ENCODE measurements around the gene MEGF6. TPM values are rescaled to one million over a fixed set of nuclear protein-coding genes. Genes with fewer than 3 reads are reported as not detected.

Gene MEGF6
- total and polyA plus RNA-seq, 9 of the 15 experiments (the other 6 are each of a cell fraction or from before 2014, with no cell fraction given), result 0.03 to 1.7 (median 0.24) TPM; not detected in 3

DNA sequence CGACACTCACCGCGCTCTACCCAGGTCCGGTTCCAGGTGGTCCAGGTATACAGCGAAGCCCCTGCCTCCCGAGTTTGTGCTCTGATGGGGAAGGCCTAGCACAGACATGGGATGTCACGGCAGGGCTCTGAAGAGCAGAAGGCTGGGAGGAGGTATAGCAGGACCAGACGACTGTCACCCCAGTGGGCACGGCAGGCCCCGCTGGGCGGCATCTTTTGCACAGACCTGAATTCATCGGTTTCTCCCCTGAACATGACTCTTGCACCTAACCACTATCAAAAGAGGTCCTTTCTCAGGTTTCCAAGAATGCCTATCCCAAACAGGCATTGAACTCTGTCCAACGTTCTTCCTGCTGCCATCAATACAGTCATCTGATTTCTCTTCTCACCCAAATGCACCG, 126.3 kb downstream of the MEGF6 start:
- Histone ChIP-seq H4K20me1 (replicated peaks; ENCODE audit: control insufficient read depth, insufficient read depth, low read length) (peaks cover 11% of the 10 kb centered on the region), H3K4me2 (ENCODE audit: insufficient read depth, low read length) (no peak overlapping the region), H3K4me3 (no peak overlapping the region), H2AFZ (ENCODE audit: low read depth, low read length) (no peak overlapping the region), H3K9me3 (replicated peaks; ENCODE audit: control insufficient read depth, insufficient read depth, low read depth, low read length) (0 out of 2 replicates have a peak, but pooled peaks cover 3% of the 10 kb centered on the region), H3K36me3 (ENCODE audit: control insufficient read depth, insufficient read depth, low read length) (no peaks in the 10 kb centered on the region), H3K4me1 (replicated peaks in 1 of 2; ENCODE audit: control insufficient read depth in 2 of 2, insufficient read depth in 2 of 2, low read length in 2 of 2) (peaks cover 0 to 29% of the 10 kb centered on the region in 2 experiments; a peak in 2 of 5 replicates), H3K9me1 (ENCODE audit: control insufficient read depth, insufficient read depth, low read length) (no peaks in the 10 kb centered on the region), H3K79me2 (ENCODE audit: control insufficient read depth, insufficient read depth, low read length) (no peaks in the 10 kb centered on the region), H3K27ac (ENCODE audit: extremely low read depth, low read depth, low read length) (no peak overlapping the region), H3K9ac (ENCODE audit: insufficient read depth in 1 of 2, low read depth in 2 of 2, low read length in 2 of 2) (no peak overlapping the region), H3K27me3 (ENCODE audit: control insufficient read depth in 2 of 2, insufficient read depth in 2 of 2, low read length in 2 of 2) (peaks cover 9 to 28% of the 10 kb centered on the region in 2 experiments)
- CTCF ChIA-PET (ENCODE audit: low intra/inter-chr PET ratio), result interaction anchor here (5.5 kb wide), 1 partner anchor 32 kb away, joined by 91 read pairs; the partner anchor contains the start of gene ARHGEF16
- intact Hi-C loops (cut with micrococcal nuclease), result no loop called here
- DNase-seq (ENCODE audit: extremely low read depth in 1 of 4, low spot score in 3 of 4), result no peak
- WGBS (ENCODE audit: insufficient coverage, low coverage, missing lambda C conversion rate), result 7% methylated on average over 14 of the region's 14 CpGs
- no peak for FAIRE-seq
- BruUV-seq (replicated peaks), result no TSS peak
- TF ChIP-seq ZNF830 (CRISPR knock-in tag; IDR thresholded peaks at IDR 0.05) (no peak), GATA2 (CRISPR knock-in tag; IDR thresholded peaks at IDR 0.05) (no peak), RNF2 (IDR thresholded peaks at IDR 0.05) (no peak), ZC3H4 (CRISPR knock-in tag; IDR thresholded peaks at IDR 0.05; ENCODE audit: borderline replicate concordance) (no peak), RCOR1 (IDR thresholded peaks at IDR 0.05; ENCODE audit: borderline replicate concordance in 1 of 2, low read depth in 2 of 2, low read length in 2 of 2) (no peak), MCM2 (IDR thresholded peaks at IDR 0.05; ENCODE audit: low read depth) (no peak), ZNF165 (CRISPR knock-in tag; IDR thresholded peaks at IDR 0.05; ENCODE audit: borderline replicate concordance) (no peak), SMAD4 (CRISPR knock-in tag; conservative IDR thresholded peaks at IDR 0.05) (no peak), RBM17 (IDR thresholded peaks at IDR 0.05; ENCODE audit: borderline replicate concordance, low read depth, low read length) (no peak), PRMT5 (CRISPR knock-in tag; IDR thresholded peaks at IDR 0.05) (no peak), ZC3H11A (IDR thresholded peaks at IDR 0.05; ENCODE audit: low read depth, low read length) (no peak)
- TF ChIP-seq, protein P1, sequence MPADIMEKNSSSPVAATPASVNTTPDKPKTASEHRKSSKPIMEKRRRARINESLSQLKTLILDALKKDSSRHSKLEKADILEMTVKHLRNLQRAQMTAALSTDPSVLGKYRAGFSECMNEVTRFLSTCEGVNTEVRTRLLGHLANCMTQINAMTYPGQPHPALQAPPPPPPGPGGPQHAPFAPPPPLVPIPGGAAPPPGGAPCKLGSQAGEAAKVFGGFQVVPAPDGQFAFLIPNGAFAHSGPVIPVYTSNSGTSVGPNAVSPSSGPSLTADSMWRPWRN (IDR thresholded peaks at IDR 0.05; ENCODE audit: low read depth), result no peak
- TF ChIP-seq, protein P2, sequence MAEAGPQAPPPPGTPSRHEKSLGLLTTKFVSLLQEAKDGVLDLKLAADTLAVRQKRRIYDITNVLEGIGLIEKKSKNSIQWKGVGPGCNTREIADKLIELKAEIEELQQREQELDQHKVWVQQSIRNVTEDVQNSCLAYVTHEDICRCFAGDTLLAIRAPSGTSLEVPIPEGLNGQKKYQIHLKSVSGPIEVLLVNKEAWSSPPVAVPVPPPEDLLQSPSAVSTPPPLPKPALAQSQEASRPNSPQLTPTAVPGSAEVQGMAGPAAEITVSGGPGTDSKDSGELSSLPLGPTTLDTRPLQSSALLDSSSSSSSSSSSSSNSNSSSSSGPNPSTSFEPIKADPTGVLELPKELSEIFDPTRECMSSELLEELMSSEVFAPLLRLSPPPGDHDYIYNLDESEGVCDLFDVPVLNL (CRISPR knock-in tag; IDR thresholded peaks at IDR 0.05; ENCODE audit: low read depth), result no peak
- TF ChIP-seq, protein P3, sequence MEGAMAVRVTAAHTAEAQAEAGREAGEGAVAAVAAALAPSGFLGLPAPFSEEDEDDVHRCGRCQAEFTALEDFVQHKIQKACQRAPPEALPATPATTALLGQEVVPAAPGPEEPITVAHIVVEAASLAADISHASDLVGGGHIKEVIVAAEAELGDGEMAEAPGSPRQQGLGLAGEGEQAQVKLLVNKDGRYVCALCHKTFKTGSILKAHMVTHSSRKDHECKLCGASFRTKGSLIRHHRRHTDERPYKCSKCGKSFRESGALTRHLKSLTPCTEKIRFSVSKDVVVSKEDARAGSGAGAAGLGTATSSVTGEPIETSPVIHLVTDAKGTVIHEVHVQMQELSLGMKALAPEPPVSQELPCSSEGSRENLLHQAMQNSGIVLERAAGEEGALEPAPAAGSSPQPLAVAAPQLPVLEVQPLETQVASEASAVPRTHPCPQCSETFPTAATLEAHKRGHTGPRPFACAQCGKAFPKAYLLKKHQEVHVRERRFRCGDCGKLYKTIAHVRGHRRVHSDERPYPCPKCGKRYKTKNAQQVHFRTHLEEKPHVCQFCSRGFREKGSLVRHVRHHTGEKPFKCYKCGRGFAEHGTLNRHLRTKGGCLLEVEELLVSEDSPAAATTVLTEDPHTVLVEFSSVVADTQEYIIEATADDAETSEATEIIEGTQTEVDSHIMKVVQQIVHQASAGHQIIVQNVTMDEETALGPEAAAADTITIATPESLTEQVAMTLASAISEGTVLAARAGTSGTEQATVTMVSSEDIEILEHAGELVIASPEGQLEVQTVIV (CRISPR knock-in tag; IDR thresholded peaks at IDR 0.05; ENCODE audit: borderline replicate concordance), result no peak
- TF ChIP-seq, protein P4, sequence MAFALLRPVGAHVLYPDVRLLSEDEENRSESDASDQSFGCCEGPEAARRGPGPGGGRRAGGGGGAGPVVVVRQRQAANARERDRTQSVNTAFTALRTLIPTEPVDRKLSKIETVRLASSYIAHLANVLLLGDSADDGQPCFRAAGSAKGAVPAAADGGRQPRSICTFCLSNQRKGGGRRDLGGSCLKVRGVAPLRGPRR (CRISPR knock-in tag; IDR thresholded peaks at IDR 0.05), result no peak
- TF ChIP-seq, protein P5, sequence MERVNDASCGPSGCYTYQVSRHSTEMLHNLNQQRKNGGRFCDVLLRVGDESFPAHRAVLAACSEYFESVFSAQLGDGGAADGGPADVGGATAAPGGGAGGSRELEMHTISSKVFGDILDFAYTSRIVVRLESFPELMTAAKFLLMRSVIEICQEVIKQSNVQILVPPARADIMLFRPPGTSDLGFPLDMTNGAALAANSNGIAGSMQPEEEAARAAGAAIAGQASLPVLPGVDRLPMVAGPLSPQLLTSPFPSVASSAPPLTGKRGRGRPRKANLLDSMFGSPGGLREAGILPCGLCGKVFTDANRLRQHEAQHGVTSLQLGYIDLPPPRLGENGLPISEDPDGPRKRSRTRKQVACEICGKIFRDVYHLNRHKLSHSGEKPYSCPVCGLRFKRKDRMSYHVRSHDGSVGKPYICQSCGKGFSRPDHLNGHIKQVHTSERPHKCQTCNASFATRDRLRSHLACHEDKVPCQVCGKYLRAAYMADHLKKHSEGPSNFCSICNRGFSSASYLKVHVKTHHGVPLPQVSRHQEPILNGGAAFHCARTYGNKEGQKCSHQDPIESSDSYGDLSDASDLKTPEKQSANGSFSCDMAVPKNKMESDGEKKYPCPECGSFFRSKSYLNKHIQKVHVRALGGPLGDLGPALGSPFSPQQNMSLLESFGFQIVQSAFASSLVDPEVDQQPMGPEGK (CRISPR knock-in tag; IDR thresholded peaks at IDR 0.05; ENCODE audit: borderline replicate concordance), result no peak
- no peak for ATAC-seq
- POLR2A ChIA-PET, result interaction anchor here (1.1 kb wide), 1 partner anchor 32 kb away, joined by 3 read pairs; no protein-coding TSS in a partner anchor
- in situ Hi-C loops (cut with MboI), result no loop called here

Data from K562 (cell line).